B cell (primary cell): ENCODE results near the gene HSD3B2.

Experiments
- CTCF ChIP-seq: fragments of 200-600 bp; IDR thresholded peaks from one replicate; pipeline ENCODE4 v1.8.0; 2022; ENCODE audit warnings: antibody characterized with exemption, mild to moderate bottlenecking
- EZH2 ChIP-seq: IDR thresholded peaks from 2 replicates; pipeline ENCODE4 v1.6.1; 2012; ENCODE audit warnings: borderline replicate concordance, low read depth, mild to moderate bottlenecking, moderate library complexity, low read length; ENCODE audit not compliant: insufficient read depth, poor library complexity, severe bottlenecking

DNA sequence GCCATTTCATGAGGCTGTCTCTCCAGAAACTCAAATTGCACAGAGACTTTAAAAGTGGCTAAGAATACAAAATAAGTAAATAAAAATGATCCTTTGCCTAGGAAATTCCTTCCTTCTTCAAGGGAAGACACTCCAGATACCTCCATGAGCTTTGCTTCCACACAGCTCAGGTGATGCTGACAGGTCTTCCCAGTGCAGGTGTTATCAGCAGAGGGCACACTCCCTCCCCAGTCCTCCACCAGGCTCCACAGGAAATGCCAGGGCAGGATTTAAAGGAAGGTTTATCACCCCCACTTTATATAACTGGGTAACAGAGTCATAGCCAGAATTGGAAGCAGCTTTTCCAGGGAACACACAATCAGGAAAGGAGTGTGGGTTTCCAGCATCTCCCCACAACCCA is 5.7 kb downstream of the HSD3B2 start:
- TF ChIP-seq CTCF (no peak), EZH2 (no peak)
